NB4 (cell line): ENCODE results near the gene NGEF.

ENCODE experiments used
- DNase-seq: peaks from one replicate; pipeline ENCODE4 v3.0.0; 2010; ENCODE audit warnings: low read depth
- H3K4me3 ChIP-seq: one replicate; pipeline ENCODE4 v1.5.1; 2011; ENCODE audit warnings: mild to moderate bottlenecking, low read depth, low read length, moderate library complexity
- MYC ChIP-seq: IDR thresholded peaks from 2 replicates; pipeline ENCODE4 v1.6.1; 2011; ENCODE audit warnings: low read depth, low read length
- POLR2A ChIP-seq: IDR thresholded peaks from 2 replicates; pipeline ENCODE4 v1.6.1; 2011; ENCODE audit warnings: mild to moderate bottlenecking; ENCODE audit not compliant: insufficient read length; ENCODE audit errors: extremely low read depth
- TF ChIP-seq, protein P1 (sequence below): IDR thresholded peaks from one replicate; pipeline ENCODE4 v1.5.1; 2012; ENCODE audit warnings: low read depth, low read length
- TF ChIP-seq, protein P2 (sequence below): IDR thresholded peaks from 2 replicates; pipeline ENCODE4 v1.6.1; 2011; ENCODE audit warnings: low read depth, low read length

The NGEF gene

DNA sequence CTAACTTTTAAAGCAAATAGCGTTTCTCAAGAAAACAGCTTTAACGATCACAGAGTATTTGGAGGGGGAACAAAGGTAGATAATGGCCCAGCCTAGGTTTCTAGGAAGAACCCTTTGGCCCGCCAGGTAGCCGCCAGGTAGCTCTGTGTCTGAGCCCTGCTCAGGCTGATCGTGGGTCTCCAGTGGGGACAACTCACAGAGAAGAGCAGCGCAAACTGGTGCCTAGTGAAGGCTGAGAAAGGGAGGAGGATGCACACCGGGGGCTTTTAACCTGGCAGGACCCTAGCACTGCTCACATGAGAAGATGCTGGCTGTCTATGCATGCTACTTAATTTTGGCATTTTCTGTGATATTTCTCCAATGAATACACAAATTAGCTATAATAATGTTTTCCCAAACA is 5.8 kb downstream of the NGEF start:
- no peak for TF ChIP-seq POLR2A
- TF ChIP-seq, protein P1, sequence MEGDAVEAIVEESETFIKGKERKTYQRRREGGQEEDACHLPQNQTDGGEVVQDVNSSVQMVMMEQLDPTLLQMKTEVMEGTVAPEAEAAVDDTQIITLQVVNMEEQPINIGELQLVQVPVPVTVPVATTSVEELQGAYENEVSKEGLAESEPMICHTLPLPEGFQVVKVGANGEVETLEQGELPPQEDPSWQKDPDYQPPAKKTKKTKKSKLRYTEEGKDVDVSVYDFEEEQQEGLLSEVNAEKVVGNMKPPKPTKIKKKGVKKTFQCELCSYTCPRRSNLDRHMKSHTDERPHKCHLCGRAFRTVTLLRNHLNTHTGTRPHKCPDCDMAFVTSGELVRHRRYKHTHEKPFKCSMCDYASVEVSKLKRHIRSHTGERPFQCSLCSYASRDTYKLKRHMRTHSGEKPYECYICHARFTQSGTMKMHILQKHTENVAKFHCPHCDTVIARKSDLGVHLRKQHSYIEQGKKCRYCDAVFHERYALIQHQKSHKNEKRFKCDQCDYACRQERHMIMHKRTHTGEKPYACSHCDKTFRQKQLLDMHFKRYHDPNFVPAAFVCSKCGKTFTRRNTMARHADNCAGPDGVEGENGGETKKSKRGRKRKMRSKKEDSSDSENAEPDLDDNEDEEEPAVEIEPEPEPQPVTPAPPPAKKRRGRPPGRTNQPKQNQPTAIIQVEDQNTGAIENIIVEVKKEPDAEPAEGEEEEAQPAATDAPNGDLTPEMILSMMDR, result no peak
- no peak overlapping the region for H3K4me3 ChIP-seq
- no peak for DNase-seq

DNA sequence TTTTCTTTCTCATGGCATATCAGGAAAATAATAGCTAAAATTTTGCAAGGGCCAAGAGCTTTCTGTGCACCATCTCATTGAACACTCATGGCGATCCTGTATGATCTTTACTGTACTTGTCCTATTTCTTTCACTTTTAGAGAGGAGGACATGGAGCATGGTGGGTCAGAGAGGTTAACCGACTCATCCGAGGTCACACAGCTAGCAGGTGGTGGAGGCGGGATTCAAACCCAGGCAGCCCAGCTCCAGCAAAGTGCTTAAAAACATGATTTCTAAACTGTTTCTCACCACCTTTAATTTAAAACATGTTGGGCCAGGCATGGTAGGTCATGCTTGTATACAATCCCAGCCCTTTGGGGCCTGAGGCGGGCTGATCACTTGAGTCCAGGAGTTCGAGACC is 6.4 kb downstream of the NGEF start:
- DNase-seq, result no peak
- H3K4me3 ChIP-seq, result no peak overlapping the region
- no peak for TF ChIP-seq POLR2A
- TF ChIP-seq, protein P1, result no peak
- TF ChIP-seq MYC, result no peak

DNA sequence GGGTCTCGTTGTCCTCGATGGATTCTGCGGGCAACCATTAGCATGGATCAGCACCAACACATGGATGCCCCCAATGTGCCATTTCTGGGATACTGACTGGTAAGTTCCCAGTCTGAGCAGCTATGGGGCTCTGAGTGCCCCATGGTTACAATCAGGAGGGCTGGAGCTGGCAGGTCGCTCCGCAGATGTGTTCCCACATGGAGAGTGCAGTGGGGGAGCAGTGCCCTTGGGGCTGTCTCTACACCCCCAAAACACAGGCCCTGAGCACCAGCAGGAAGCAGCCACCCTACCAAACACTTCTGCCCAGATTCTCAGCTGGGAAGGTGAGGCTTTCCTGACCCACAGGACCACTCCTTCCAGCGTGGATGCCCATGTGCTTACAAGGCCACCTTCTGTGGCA is 8.0 kb downstream of the NGEF start:
- DNase-seq, result no peak
- H3K4me3 ChIP-seq, result no peak overlapping the region
- TF ChIP-seq MYC (no peak), POLR2A (no peak)
- TF ChIP-seq, protein P2, sequence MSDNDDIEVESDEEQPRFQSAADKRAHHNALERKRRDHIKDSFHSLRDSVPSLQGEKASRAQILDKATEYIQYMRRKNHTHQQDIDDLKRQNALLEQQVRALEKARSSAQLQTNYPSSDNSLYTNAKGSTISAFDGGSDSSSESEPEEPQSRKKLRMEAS, result no peak
- TF ChIP-seq, protein P1, result no peak

DNA sequence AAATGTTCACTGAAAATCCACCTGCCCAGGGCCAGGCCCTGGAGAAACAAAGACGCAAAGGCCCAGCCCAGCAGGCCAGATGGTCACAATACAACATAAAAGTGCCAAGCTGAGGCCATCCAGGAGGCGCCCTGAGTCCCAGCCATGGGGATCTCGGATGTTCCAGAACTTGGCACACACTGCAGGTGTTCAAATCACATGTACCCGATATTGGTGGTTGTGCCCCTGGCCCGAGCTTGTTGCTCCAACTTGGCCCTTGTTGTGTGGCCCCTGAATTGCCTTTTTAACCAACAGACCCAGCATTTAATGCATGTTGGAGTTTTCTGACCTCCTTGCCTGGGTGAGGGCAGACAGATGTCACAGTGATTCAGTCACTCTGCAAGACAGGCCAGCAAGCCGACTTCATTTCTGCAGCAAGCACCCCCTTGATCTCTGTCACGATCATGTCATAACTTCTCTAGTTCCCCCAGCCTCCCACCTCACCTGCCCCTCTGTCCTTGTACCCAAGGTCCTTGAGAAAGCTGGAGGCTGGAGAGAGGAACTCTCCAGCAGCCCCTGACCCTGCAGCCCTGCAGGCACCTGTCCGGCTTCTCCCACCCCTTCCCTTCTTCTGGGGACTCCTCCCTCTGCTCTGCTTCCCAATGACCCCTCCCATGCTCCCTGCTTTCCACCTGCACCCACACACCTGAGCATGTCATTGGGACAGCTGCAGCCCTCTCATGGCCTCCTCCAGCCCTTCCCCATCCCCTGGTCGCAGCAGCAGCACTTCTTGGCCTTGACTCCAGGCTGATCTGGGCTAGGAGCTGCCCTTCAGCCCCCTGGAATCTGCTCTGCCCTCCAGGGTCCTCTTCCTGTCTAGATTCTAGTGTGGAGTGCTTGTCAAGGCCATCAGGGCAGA is 9.1 kb downstream of the NGEF start:
- no peak for DNase-seq
- H3K4me3 ChIP-seq, result no peak overlapping the region
- TF ChIP-seq POLR2A (no peak), MYC (no peak)
- TF ChIP-seq, protein P1, result no peak
- TF ChIP-seq, protein P2, result no peak

DNA sequence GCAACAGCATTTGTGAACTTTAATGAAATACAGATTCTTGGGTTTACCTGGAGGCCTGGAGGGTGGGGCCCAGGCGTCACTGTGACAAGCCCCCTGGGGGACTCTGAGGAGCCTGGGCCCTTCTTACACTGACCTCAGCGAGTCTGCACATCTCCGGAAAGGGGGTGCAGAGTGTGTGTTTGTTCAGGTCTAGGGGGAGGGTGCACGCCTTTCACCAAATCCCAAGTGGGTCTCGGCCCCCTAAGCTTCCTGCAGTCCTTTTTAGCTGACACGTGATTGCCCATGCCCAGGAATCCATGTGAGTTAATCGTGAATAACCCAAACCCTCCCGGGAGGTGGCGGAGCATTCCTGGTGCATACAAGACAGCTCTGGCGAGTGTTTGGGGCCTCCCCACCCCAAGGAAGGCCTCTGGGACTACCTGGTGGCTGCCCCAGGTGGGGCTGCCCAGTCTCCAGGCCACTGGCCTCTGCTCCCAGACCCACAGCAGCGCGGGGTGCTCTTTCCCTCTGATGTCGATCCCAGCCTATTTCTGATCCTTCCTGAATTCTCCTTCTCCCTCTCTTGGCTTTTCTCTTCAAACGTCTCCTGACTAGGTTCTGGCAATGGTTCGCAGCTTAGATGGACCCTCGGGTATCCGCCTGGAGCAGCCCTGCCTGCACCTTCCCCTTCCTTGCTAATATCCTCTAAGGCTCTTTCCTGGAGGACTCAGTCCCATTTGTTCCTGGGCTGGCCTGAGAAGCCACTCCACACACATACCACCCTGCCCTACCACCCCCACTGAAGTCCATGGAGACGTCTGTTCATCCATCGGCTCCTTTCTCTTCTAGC is 10.0 kb downstream of the NGEF start:
- TF ChIP-seq, protein P2, result no peak
- TF ChIP-seq, protein P1, result no peak
- TF ChIP-seq MYC (no peak), POLR2A (no peak)
- no peak for DNase-seq
- H3K4me3 ChIP-seq, result no peak overlapping the region
